Measurements from ENCODE around the gene KCNH2.

The KCNH2 gene

GRCh38 chr7:150994838-150995510 lies 16.9 kb upstream of the KCNH2 start:
- DNase-seq: no peak

DNA sequence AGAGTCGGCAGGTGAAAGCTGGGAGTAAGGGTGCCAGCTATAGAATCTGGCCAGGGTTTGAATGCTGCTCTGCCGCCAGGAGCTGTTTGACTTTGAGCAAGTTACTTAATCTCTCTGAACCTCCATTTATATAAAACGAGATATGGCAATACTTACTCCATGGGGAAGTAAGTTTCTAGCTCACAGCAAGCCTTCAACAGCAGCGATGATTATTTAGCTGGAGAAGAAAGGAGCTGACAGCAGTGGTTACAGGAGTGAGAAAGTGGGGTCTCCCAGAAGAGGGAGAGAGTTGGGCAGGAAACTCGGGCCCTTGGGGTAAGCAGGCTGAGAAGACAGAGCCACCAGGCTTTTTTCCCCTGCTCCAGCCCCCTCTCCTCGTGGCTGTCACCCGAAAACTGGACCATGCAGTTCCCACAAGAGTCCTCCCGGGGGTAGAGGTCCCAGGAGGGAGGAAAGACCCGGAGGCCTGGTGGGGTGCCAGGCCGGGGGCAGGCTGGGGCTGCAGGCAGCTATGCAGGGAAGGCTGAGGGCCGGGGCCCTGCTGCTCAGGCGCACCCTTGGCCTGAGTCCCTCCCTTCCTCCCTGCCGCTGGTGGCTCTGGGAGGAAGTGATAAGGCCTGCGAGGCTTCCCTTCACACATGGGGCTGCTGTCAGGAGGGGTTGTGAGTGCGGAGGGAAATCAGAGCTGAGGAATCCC lies 16.2 kb upstream of the KCNH2 start:
- peak in 2 of 6 experiments; percentile 30 to 41 for DNase-seq

GRCh38 chr7:150993511-150993910 lies 15.4 kb upstream of the KCNH2 start:
- DNase-seq: no peak

DNA sequence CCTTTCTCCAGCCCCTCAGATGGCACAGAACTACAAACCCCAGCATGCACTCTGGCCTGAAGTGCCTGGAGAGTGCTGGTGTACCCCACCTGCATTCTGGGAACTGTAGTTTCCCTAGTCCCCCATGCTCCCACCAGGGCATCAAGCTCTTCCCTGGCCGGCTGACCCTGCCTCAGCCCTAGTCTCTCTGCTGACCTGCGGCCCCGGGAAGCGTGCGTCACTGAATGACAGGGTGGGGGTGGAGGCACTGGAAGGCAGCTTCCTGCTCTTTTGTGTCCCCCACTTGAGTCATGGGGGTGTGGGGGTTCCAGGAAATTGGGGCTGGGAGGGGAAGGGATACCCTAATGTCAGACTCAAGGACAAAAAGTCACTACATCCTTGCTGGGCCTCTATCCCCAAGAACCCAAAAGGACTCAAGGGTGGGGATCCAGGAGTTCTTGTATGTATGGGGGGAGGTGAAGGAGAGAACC lies 14.7 kb upstream of the KCNH2 start:
- peak in 1 of 6 experiments; percentile 24 for DNase-seq

DNA sequence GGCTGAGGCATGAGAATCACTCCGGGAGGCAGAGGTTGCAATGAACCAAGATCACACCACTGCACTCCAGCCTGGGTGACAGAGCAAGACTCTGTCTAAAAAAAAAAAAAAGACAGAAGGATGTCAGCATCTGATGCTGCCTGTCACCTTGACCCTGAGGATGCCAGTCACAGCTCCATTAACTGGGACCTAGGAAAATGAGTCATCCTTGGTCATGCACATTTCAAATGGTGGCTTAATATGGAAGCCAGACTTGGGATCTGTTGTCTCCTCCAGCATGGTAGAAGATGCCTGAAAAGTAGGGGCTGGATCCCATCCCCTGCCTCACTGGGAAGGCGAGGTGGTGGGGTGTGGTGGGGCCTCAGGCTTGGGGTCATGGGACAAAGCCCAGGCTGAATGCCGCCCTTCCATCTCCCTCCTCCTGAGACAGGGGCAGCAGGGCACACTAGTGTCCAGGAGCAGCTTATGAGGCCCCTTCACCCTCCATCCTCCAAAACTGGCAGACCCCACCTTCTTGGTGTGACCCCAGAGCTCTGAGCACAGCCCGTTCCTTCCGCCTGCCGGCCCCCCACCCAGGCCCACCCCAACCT lies 14.0 kb upstream of the KCNH2 start:
- no peak for DNase-seq

DNA sequence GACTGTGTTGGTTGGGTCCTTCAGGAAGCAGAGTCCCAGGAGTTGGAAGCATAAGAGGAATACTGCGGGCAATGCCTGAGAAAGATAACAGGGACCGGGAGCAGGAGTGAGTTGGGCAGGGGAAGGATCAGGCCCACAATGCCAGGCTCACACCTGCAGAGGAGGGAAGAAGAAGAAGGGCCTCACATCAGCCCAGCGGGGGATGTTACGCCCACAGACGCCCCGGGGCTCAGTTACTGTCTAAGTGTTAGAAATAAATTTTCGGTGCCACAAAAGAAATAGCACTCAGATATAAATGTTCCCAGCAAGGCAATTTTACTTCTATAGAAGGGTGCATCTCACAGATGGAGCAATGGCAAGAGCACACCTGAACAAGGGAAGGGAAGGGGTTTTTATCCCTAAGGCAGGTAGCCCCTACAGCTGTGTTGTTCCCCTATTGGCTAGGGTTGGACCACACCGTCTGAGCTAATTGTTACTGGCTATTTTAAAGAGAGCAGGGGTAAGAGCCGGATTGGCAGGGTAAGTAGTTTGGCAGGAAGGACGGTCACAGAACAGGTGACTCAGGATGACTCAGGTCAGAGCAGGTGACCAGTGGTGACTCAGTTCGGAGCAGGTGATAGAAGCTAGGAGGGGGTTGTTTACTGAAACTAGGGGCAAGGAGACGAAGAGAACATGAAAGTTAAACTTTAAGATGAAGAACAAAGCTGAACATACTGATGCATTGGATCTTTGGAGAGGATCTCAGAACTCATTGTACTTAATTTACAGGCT lies 12.5 kb upstream of the KCNH2 start, which contains the start of gene NOS3:
Gene NOS3, plus strand, starts transcription at position 602 of the 771 bp plus-strand sequence. CDS start 2,787 bp downstream, outside the sequence.
- no peak for DNase-seq

- no peak for DNase-seq
Observed at GRCh38 chr7:150989456-150989855, 11.3 kb upstream of the KCNH2 start.

DNA sequence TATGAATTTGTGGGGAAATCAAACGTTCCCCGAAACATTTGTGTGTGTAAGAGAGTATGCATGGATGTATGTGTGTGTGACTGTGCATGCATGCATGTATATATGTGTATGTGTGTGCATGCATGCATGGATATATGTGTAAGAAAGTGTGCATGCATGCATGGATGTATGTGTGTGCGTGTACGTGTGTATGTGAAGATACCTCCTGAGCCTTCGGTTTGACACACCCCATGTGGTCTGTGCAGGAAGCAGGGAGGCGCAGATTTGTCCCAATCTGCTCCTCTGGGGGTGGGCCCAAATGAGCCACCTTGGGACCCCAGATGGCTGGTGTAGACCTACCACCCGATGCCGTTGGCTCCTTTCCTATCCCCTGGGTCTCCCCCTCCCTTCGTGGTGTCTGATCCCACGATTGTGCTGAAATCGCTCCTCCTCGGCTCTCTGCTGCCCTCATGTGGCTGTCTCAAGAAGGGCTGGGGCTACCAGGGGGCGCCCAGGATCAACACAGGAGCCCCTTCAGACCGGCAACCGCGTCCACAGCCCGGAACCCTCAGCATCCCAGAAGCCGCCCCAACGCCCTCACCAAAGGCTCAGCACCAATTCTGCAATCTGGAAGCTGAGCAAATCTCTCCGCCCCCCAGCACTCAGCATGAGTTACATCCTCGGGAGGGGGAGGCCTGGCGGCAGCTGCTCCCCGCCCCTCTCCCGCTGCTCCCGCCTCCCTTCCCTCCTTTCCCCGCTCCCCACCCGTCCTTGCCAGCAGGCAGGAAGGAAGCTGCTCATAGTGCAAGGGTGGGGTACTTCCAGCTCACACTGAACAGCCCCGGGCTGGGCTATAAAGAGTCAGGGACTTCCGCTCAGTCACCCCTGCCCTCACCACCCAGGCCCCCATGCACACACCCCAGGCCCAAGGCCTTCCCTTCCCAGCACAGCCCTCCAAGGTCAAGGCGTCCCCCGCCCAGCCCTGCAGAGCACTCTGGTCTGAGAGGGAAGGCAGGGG lies 10.4 kb upstream of the KCNH2 start:
- peak; percentile 36 to 78 (median 62) for DNase-seq

GRCh38 chr7:150986556-150986955 lies 8.4 kb upstream of the KCNH2 start:
- DNase-seq: no peak

GRCh38 chr7:150986099-150986512 lies 8.0 kb upstream of the KCNH2 start:
- peak in 5 of 6 experiments; percentile 17 to 57 (median 36) for DNase-seq

- DNase-seq: peak in 5 of 6 experiments; percentile 24 to 72 (median 39)
Observed at GRCh38 chr7:150983893-150984368, 5.8 kb upstream of the KCNH2 start.

- DNase-seq: no peak
Observed at GRCh38 chr7:150982351-150982750, 4.2 kb upstream of the KCNH2 start.

- no peak for DNase-seq
Observed at GRCh38 chr7:150981644-150982043, 3.5 kb upstream of the KCNH2 start.

DNA sequence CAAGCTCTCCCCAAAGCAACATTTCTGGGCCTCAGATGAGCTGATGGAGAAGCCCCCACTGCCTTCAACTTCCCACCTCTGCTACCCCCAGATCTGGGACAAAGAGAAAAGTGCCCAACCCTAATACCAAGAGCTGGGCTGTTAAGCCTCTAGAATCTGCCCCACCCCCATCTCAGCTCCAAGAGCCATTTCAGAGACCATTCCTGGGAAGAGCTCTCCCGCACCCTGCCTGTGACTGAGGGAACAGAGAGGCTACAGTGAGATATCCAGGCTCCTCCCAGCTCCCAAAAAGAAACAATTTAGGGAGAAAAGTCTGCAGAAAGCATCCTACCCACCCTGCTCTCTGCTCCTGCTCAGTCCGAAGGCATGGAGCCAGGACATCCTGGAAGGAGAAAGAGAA lies 2.5 kb upstream of the KCNH2 start:
- no peak for DNase-seq

- no peak for DNase-seq
Observed at GRCh38 chr7:150979713-150980390, 1.7 kb upstream of the KCNH2 start.

- no peak for DNase-seq
Observed at GRCh38 chr7:150977382-150978125, 567 bp downstream of the KCNH2 start.

DNA sequence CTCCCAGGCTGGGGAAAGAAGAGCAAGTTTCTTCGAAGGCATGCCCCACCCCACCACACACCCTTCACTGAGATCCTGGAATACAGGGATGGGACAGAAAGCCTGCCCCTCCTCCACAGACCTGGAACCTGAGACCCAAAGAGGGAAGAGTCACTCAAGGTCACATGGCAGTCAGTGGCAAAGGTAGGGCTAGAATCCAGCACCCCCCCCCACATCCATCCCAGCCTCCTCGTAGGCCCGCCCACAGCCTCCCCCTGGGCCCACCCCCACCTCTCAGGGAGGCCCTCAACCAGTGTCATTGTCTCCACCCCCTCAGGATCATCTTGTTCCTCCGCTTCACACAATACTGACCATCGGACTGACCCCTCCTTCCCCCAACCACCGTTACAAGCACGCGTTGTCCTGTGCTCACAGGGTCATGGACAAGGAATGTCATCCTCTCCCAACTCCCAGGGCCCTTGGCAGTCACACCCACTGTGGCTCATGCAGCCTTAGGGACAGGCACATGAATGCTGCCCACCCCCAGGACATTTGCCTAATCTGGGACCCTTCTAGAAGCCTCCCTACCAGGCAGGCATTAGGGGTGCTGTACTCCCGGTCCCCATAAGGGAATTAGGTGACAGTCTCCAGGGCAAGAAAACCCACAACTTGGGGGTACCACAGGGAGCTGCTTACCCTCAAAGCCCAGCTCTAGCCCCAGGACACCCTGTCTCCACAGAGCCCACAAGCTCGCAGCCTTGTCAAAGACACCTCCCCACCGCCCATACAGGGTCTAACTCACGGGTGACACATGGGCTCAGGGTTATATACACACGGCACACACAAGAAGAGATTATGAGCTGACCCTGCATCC lies 1.4 kb downstream of the KCNH2 start:
- DNase-seq: no peak

- DNase-seq: no peak
Observed at GRCh38 chr7:150975536-150976319, 2.4 kb downstream of the KCNH2 start.

Measured in stimulated activated naive CD4-positive, alpha-beta T cell (primary cell).